Stomach (tissue), 9 donors: ENCODE data around the gene CTNNA3. TPM values are rescaled to one million over a fixed set of nuclear protein-coding genes. Genes with fewer than 3 reads are reported as not detected.

ENCODE experiments used
- DNase-seq, 2 donors: peaks; one replicate each; pipeline versions ENCODE4 v3.0.0 to v3.0.0-alpha.2; 2013 to 2019
- H3K27ac ChIP-seq, 5 donors: fragments of 200-600 bp in 4 of 5; sonication (generic) in 4 of 5; one replicate each; pipeline ENCODE4 v1.5.1; 2013 to 2019; ENCODE audit warnings: mild to moderate bottlenecking in 1 of 5, moderate library complexity in 1 of 5
- H3K27me3 ChIP-seq, 3 donors: fragments of 200-600 bp; sonication (generic); one replicate each; pipeline ENCODE4 v1.5.1; 2017 to 2019; ENCODE audit warnings: mixed run types in 1 of 3
- H3K36me3 ChIP-seq, 4 donors: fragments of 200-600 bp; sonication (generic); 1 replicate in 3 of 4; 2 replicates in 1 of 4; pipeline ENCODE4 v1.5.1; 2016 to 2019
- H3K4me1 ChIP-seq, 4 donors: fragments of 200-600 bp; sonication (generic); one replicate each; pipeline ENCODE4 v1.5.1; 2016 to 2019
- H3K4me3 ChIP-seq, 4 donors: fragments of 200-600 bp; sonication (generic) in 3 of 4; one replicate each; pipeline ENCODE4 v1.5.1; 2016 to 2019; ENCODE audit warnings: mild to moderate bottlenecking in 1 of 4
- H3K9me3 ChIP-seq, 4 donors: fragments of 200-600 bp; sonication (generic); one replicate each; pipeline ENCODE4 v1.5.1; 2016 to 2019
- CTCF ChIP-seq, 7 experiments: fragments of 450-650 bp in 4 of 7; fragments of 200-600 bp in 3 of 7; sonication (generic) in 3 of 7; IDR thresholded peaks; one replicate each; pipeline ENCODE4 v1.5.1; 2016 to 2019; ENCODE audit warnings: antibody characterized with exemption in 7 of 7, control low read depth in 2 of 7, mild to moderate bottlenecking in 1 of 7
- EP300 ChIP-seq: sonication (generic); formaldehyde crosslinking; IDR thresholded peaks from one replicate; pipeline ENCODE4 v1.6.1; 2017; ENCODE audit warnings: antibody characterized with exemption
- POLR2A ChIP-seq, 4 donors: fragments of 450-650 bp; IDR thresholded peaks; one replicate each; pipeline ENCODE4 v1.6.1; 2016; ENCODE audit warnings: antibody characterized with exemption in 4 of 4, control low read depth in 2 of 4, mild to moderate bottlenecking in 1 of 4, moderate library complexity in 1 of 4
- POLR2AphosphoS5 ChIP-seq, 3 donors: sonication (generic); formaldehyde crosslinking; IDR thresholded peaks; one replicate each; pipeline ENCODE4 v1.6.1; 2016; ENCODE audit warnings: antibody characterized with exemption in 3 of 3
- WGBS, 5 donors: extraction: QIAGEN DNeasy Blood & Tissue Kit in 3 of 5; methylation state at CpG; one replicate each; pipeline versions ENCODE4 v1.1.5 to v1.1.7; 2013 to 2018; 5-methylcytosine and 5-hydroxymethylcytosine counted together
- intact Hi-C: fragments of 100-400 bp; cut with DNase I; formaldehyde crosslinking; loops from one replicate; pipeline ENCODE4 v1.15.1; 2023; ENCODE audit warnings: low total_unique reads
- polyA plus RNA-seq, 3 donors: library from polyadenylated mRNA; stranded (reverse); fragments of 200-250 nt; gene quantifications; one replicate each; pipeline ENCODE4 v1.2.3, GENCODE V29; 2013
- total RNA-seq, 5 donors: library from RNA; depleted of rRNA; stranded (reverse); fragments of >200 nt; gene quantifications; one replicate each; pipeline versions ENCODE4 v1.1.0 to v1.2.3, GENCODE V29; 2014 to 2016
- donor health status: healthy with polysubstance abuse.
- donor health status: Bipolar disorder and iron deficiency.
- donor health status: healthy.

The CTNNA3 gene
- total and polyA plus RNA-seq, 8 donors: 0.14 to 46.1 (median 12.9) TPM; not detected in 2

DNA sequence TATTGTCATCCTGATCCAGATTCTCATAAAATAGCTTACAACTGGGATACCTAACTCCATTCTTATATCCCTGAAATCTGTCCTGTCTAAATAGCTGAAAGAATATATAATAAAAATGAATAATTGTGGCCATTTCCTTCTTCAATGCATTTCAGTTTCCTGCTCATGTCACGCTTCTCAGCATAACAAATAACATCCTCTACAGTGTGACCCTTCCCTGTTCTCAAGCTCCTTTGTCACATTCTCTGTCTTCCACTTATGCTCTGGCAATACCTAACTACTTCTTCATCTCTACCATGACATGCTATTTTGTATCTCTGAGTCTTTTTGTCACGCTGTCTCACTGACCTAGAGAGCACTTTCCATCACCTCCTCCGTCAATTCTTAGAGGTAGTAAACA, 1654.2 kb downstream of the CTNNA3 start:
- DNase-seq: no peak
- H3K9me3 ChIP-seq: peaks cover 0 to 18% (median 11%) of the 10 kb centered on the region in 4 donors
- no peaks in the 10 kb centered on the region for H3K4me1 ChIP-seq
- no peaks in the 10 kb centered on the region for H3K36me3 ChIP-seq
- H3K4me3 ChIP-seq: no peak overlapping the region
- TF ChIP-seq POLR2A (IDR thresholded peaks at IDR 0.05) (no peak), POLR2AphosphoS5 (IDR thresholded peaks at IDR 0.05) (no peak), EP300 (no peak), CTCF (IDR thresholded peaks at IDR 0.05) (no peak)
- H3K27me3 ChIP-seq: no peaks in the 10 kb centered on the region
- 64 to 79% (median 75%) methylated on average over 3 of the region's 3 CpGs for WGBS, 5 donors
- intact Hi-C loops: no loop called here
- H3K27ac ChIP-seq: no peak overlapping the region

- peaks cover 0 to 5% (median 0%) of the 10 kb centered on the region in 4 donors for H3K9me3 ChIP-seq
- no peak for DNase-seq
- H3K27me3 ChIP-seq: no peaks in the 10 kb centered on the region
- intact Hi-C loops: no loop called here
- H3K36me3 ChIP-seq: no peaks in the 10 kb centered on the region
- H3K4me3 ChIP-seq: no peak overlapping the region
- H3K4me1 ChIP-seq: no peaks in the 10 kb centered on the region
- no peak overlapping the region for H3K27ac ChIP-seq
- TF ChIP-seq POLR2A (IDR thresholded peaks at IDR 0.05) (no peak), EP300 (no peak)
- 65 to 92% (median 73%) methylated on average over 1 of the region's 1 CpG for WGBS, 5 donors
Observed at GRCh38 chr10:66038623-66039022, 1657.4 kb downstream of the CTNNA3 start.

DNA sequence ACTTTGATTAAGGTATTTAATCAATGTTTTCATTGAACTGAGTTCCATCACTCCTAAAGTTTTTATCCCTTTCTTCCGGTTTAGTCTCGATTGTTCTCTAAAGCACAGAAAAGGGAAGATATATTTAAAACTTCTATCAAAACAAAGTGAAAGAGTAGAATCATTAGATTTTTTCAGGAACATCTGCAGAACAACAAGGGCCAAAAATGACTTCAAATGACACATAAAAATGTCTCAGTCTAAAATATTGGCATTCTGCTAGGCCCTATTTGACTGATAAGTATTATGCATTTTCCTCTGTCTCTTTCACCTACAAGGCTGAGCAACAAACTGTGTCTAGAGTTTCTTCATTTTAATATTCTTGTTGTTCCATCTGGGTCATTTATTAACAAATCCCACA, 1669.7 kb downstream of the CTNNA3 start:
- TF ChIP-seq POLR2A (IDR thresholded peaks at IDR 0.05) (no peak), EP300 (no peak)
- intact Hi-C loops: no loop called here
- WGBS, 5 donors: 52 to 79% (median 73%) methylated on average over 2 of the region's 2 CpGs

GRCh38 chr10:66025186-66025585, 1670.8 kb downstream of the CTNNA3 start:
- TF ChIP-seq POLR2A (IDR thresholded peaks at IDR 0.05) (no peak), EP300 (no peak), CTCF (IDR thresholded peaks at IDR 0.05) (no peak), POLR2AphosphoS5 (IDR thresholded peaks at IDR 0.05) (no peak)
- no peaks in the 10 kb centered on the region for H3K9me3 ChIP-seq
- intact Hi-C loops: no loop called here
- H3K27me3 ChIP-seq: no peaks in the 10 kb centered on the region
- H3K36me3 ChIP-seq: no peaks in the 10 kb centered on the region
- H3K27ac ChIP-seq: no peak overlapping the region
- H3K4me3 ChIP-seq: no peak overlapping the region
- no peaks in the 10 kb centered on the region for H3K4me1 ChIP-seq
- no peak for DNase-seq

More for the DNA sequence above, 1669.7 kb downstream of the CTNNA3 start:
- DNase-seq: no peak
- Histone ChIP-seq H3K27me3 (no peaks in the 10 kb centered on the region), H3K9me3 (no peaks in the 10 kb centered on the region), H3K4me1 (no peaks in the 10 kb centered on the region), H3K27ac (no peak overlapping the region), H3K4me3 (no peak overlapping the region), H3K36me3 (no peaks in the 10 kb centered on the region)

GRCh38 chr10:66021423-66021822, 1674.6 kb downstream of the CTNNA3 start:
- Histone ChIP-seq H3K36me3 (no peaks in the 10 kb centered on the region), H3K4me1 (no peaks in the 10 kb centered on the region), H3K9me3 (no peaks in the 10 kb centered on the region), H3K27ac (no peak overlapping the region), H3K27me3 (no peaks in the 10 kb centered on the region), H3K4me3 (no peak overlapping the region)
- DNase-seq: no peak
- 41 to 59% (median 51%) methylated on average over 2 of the region's 2 CpGs for WGBS, 5 donors
- TF ChIP-seq POLR2AphosphoS5 (IDR thresholded peaks at IDR 0.05) (no peak), CTCF (IDR thresholded peaks at IDR 0.05) (no peak), EP300 (no peak), POLR2A (IDR thresholded peaks at IDR 0.05) (no peak)
- intact Hi-C loops: no loop called here
